ENCODE data around the gene SEPTIN8.

DNA sequence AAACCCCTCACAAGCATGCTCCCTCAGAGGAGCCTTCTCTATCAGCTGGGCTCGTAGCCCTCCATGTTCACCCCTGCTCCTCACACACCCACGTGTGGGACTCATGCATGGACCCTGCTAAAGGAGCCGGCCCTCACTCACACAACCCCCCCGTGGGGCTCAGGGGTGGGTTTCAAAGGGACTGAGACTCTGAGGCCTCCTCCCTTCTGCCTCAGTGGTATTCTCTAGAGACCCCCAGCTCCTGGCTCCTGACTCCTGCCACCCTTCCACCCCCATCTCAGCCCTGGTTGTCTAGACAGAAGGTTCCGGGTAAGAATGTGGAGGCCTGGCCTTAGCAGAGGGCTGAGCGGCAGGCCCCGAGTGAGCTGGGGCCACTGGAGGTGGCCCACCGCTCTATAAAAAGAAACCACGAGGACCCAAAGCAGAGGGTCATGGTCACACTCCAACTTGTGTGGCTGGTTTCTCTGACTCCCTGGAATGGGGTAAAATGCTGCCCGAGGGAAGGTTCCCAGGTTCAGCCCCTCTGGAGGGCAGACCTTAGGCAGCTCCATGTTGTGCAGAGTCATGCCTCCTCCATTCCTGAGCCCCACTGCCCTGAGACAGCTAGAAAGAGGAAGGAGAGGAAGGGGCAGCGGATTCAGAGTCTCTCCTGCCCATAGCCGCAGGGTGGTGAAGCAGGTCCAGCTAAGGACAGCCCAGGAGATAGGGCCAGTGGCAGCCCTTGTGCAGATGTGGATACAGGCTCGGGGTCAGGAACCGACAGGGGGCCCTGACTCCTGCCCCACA lies 10.8 kb downstream of the SEPTIN8 start:
- TF ChIP-seq, protein P1, sequence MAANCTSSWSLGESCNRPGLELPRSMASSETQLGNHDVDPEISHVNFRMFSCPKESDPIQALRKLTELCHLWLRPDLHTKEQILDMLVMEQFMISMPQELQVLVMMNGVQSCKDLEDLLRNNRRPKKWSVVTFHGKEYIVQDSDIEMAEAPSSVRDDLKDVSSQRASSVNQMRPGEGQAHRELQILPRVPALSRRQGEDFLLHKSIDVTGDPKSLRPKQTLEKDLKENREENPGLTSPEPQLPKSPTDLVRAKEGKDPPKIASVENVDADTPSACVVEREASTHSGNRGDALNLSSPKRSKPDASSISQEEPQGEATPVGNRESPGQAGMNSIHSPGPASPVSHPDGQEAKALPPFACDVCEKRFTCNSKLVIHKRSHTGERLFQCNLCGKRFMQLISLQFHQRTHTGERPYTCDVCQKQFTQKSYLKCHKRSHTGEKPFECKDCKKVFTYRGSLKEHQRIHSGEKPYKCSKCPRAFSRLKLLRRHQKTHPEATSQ (tag by site-specific recombination; IDR thresholded peaks at IDR 0.05), result no peak
- TF ChIP-seq BCL11A (tag by site-specific recombination; IDR thresholded peaks at IDR 0.05; ENCODE audit: low read depth) (no peak), KLF9 (tag by site-specific recombination; IDR thresholded peaks at IDR 0.05; ENCODE audit: low read depth) (no peak)
- TF ChIP-seq, protein P2, sequence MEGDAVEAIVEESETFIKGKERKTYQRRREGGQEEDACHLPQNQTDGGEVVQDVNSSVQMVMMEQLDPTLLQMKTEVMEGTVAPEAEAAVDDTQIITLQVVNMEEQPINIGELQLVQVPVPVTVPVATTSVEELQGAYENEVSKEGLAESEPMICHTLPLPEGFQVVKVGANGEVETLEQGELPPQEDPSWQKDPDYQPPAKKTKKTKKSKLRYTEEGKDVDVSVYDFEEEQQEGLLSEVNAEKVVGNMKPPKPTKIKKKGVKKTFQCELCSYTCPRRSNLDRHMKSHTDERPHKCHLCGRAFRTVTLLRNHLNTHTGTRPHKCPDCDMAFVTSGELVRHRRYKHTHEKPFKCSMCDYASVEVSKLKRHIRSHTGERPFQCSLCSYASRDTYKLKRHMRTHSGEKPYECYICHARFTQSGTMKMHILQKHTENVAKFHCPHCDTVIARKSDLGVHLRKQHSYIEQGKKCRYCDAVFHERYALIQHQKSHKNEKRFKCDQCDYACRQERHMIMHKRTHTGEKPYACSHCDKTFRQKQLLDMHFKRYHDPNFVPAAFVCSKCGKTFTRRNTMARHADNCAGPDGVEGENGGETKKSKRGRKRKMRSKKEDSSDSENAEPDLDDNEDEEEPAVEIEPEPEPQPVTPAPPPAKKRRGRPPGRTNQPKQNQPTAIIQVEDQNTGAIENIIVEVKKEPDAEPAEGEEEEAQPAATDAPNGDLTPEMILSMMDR (tag by site-specific recombination; IDR thresholded peaks at IDR 0.05), result no peak
